NCI-H1105 treated with DMSO at 0.1 percent for 48 hours (cell line): ENCODE measurements around the gene NEU3.
A peak's percentile ranks its signal among the peaks of the same experiment; 100 is the strongest.
"Not testable (repeated sequence)": the region's sequence is repeated elsewhere in the genome, so short reads cannot be mapped to it uniquely, and the experiment has no call there.

Source experiments
- DNase-seq: peaks from one replicate; lab custom pipeline; 2025; lab: John Stamatoyannopoulos, UW

The NEU3 gene

GRCh38 chr11:74984070-74984469 lies 4.7 kb upstream of the NEU3 start:
- DNase-seq: no peak

GRCh38 chr11:74984730-74985129 lies 4.0 kb upstream of the NEU3 start:
- DNase-seq: no peak

GRCh38 chr11:74989260-74989638 lies 516 bp downstream of the NEU3 start:
- DNase-seq: no peak

GRCh38 chr11:74990150-74990549 lies 1.4 kb downstream of the NEU3 start:
- DNase-seq: not testable (repeated sequence)

- DNase-seq: no peak
Observed at GRCh38 chr11:74990941-74991340, 2.2 kb downstream of the NEU3 start.

GRCh38 chr11:74992852-74993251 lies 4.1 kb downstream of the NEU3 start:
- no peak for DNase-seq

- no peak for DNase-seq
Observed at GRCh38 chr11:75000975-75001354, 12.2 kb downstream of the NEU3 start.

- no peak for DNase-seq
Observed at GRCh38 chr11:75001686-75002085, 13.0 kb downstream of the NEU3 start.

- DNase-seq: no peak
Observed at GRCh38 chr11:75002516-75002915, 13.8 kb downstream of the NEU3 start.

- no peak for DNase-seq
Observed at GRCh38 chr11:75004215-75004614, 15.5 kb downstream of the NEU3 start.

- DNase-seq: no peak
Observed at GRCh38 chr11:75011357-75011756, 22.6 kb downstream of the NEU3 start.

GRCh38 chr11:75011872-75012271 lies 23.1 kb downstream of the NEU3 start:
- no peak for DNase-seq

- no peak for DNase-seq
Observed at GRCh38 chr11:75013051-75013450, 24.3 kb downstream of the NEU3 start.

- DNase-seq: no peak
Observed at GRCh38 chr11:75014129-75014528, 25.4 kb downstream of the NEU3 start.

GRCh38 chr11:75019200-75019599 lies 30.5 kb downstream of the NEU3 start:
- not testable (repeated sequence) for DNase-seq

GRCh38 chr11:75020328-75020727 lies 31.6 kb downstream of the NEU3 start:
- DNase-seq: not testable (repeated sequence)

GRCh38 chr11:75022296-75022695 lies 33.6 kb downstream of the NEU3 start:
- no peak for DNase-seq

GRCh38 chr11:75022759-75023396 lies 34.1 kb downstream of the NEU3 start:
- DNase-seq: peak; percentile 68

- DNase-seq: no peak
Observed at GRCh38 chr11:75023446-75024067, 34.8 kb downstream of the NEU3 start.

GRCh38 chr11:75024068-75024449 lies 35.3 kb downstream of the NEU3 start:
- no peak for DNase-seq

GRCh38 chr11:75024764-75025211 lies 36.1 kb downstream of the NEU3 start:
- DNase-seq: no peak

GRCh38 chr11:75025561-75025960 lies 36.8 kb downstream of the NEU3 start:
- DNase-seq: no peak

- no peak for DNase-seq
Observed at GRCh38 chr11:75028321-75028720, 39.6 kb downstream of the NEU3 start.

- no peak for DNase-seq
Observed at GRCh38 chr11:75028724-75029123, 40.0 kb downstream of the NEU3 start.
